CD4-positive, alpha-beta T cell treated with Interleukin-4 for 4 hours (primary cell): ENCODE data around the gene PTPRN.
A peak's percentile ranks its signal among the peaks of the same experiment; 100 is the strongest.
"Not testable (repeated sequence)": the region's sequence is repeated elsewhere in the genome, so short reads cannot be mapped to it uniquely, and the experiment has no call there.

Experiments used
- DNase-seq: peaks from one replicate; pipeline ENCODE4 v3.0.0-alpha.2; 2020

PTPRN gene

GRCh38 chr2:219266886-219267285 is 42.3 kb downstream of the PTPRN start:
- no peak for DNase-seq

- DNase-seq, result no peak
Measured at GRCh38 chr2:219266232-219266631, 43.0 kb downstream of the PTPRN start.

- DNase-seq, result no peak
Measured at GRCh38 chr2:219261024-219261855, 48.0 kb downstream of the PTPRN start.

- not testable (repeated sequence) for DNase-seq
Measured at GRCh38 chr2:219258942-219259341, 50.3 kb downstream of the PTPRN start.

GRCh38 chr2:219254590-219255201 is 54.5 kb downstream of the PTPRN start:
- DNase-seq, result peak; percentile 60

- peak; percentile 88 for DNase-seq
Measured at GRCh38 chr2:219253753-219254589, 55.2 kb downstream of the PTPRN start, which contains the start of gene TUBA4A. TUBA4A (minus strand) TSS chr2:219253918; CDS start chr2:219253858, 60 bp downstream.

GRCh38 chr2:219252900-219253752 is 56.1 kb downstream of the PTPRN start, which contains the start of gene TUBA4B:
TUBA4B (plus strand) TSS chr2:219253243; CDS start chr2:219253408, 165 bp downstream.
- no peak for DNase-seq

- DNase-seq, result no peak
Measured at GRCh38 chr2:219252570-219252899, 56.7 kb downstream of the PTPRN start.

GRCh38 chr2:219252084-219252483 is 57.1 kb downstream of the PTPRN start:
- DNase-seq, result peak; percentile 55

- no peak for DNase-seq
Measured at GRCh38 chr2:219251656-219252055, 57.5 kb downstream of the PTPRN start.

- no peak for DNase-seq
Measured at GRCh38 chr2:219250049-219250781, 59.0 kb downstream of the PTPRN start.

- peak; percentile 65 for DNase-seq
Measured at GRCh38 chr2:219249203-219249980, 59.8 kb downstream of the PTPRN start.

GRCh38 chr2:219248845-219249202 is 60.4 kb downstream of the PTPRN start:
- DNase-seq, result no peak

GRCh38 chr2:219247678-219248642 is 61.2 kb downstream of the PTPRN start:
- DNase-seq, result peak; percentile 89

GRCh38 chr2:219246559-219246958 is 62.6 kb downstream of the PTPRN start:
- no peak for DNase-seq

- DNase-seq, result no peak
Measured at GRCh38 chr2:219245899-219246230, 63.3 kb downstream of the PTPRN start.

- peak; percentile 85 for DNase-seq
Measured at GRCh38 chr2:219245148-219245898, 63.9 kb downstream of the PTPRN start, which contains the start of the genes GLB1L and STK16. GLB1L (minus strand) TSS chr2:219245444; CDS start chr2:219243573, 1,871 bp downstream. STK16 (plus strand) TSS chr2:219245479; CDS start chr2:219246000, 521 bp downstream.

- DNase-seq, result no peak
Measured at GRCh38 chr2:219244789-219245147, 64.4 kb downstream of the PTPRN start.

- no peak for DNase-seq
Measured at GRCh38 chr2:219243291-219243761, 65.9 kb downstream of the PTPRN start.
